Fibroblast of lung (primary cell): Measurements from ENCODE around the gene D2HGDH. TPM values are rescaled to one million over a fixed set of nuclear protein-coding genes. Genes with fewer than 3 reads are reported as not detected.

Source experiments
- DNase-seq, 2 donors: peaks; one replicate each; pipeline versions ENCODE4 v3.0.0 to v3.0.0-alpha.2; 2010; ENCODE audit warnings: low read depth in 2 of 2
- H2AFZ ChIP-seq: 2 replicates; pipeline ENCODE4 v1.5.1; 2012; ENCODE audit warnings: low read length, control low read depth, inconsistent platforms
- H3K27ac ChIP-seq: 2 replicates; pipeline ENCODE4 v1.5.1; 2011; ENCODE audit warnings: low read length, control low read depth; ENCODE audit not compliant: insufficient read depth
- H3K27me3 ChIP-seq: 2 replicates; pipeline ENCODE4 v1.5.1; 2011; ENCODE audit warnings: mild to moderate bottlenecking, low read length; ENCODE audit not compliant: control insufficient read depth, insufficient read depth
- H3K36me3 ChIP-seq: 2 replicates; pipeline ENCODE4 v1.5.1; 2011; ENCODE audit warnings: low read length; ENCODE audit not compliant: control insufficient read depth, insufficient read depth
- H3K4me1 ChIP-seq: 2 replicates; pipeline ENCODE4 v1.5.1; 2011; ENCODE audit warnings: low read length; ENCODE audit not compliant: control insufficient read depth, insufficient read depth; ENCODE audit errors: extremely low read depth
- H3K4me2 ChIP-seq: 2 replicates; pipeline ENCODE4 v1.5.1; 2011; ENCODE audit warnings: low read length, control low read depth; ENCODE audit not compliant: insufficient read depth; ENCODE audit errors: extremely low read depth
- H3K4me3 ChIP-seq, 4 experiments: fragments of 200-600 bp in 1 of 4; sonication (generic) in 1 of 4; replicated peaks in 1 of 4; 2 replicates each; pipeline ENCODE4 v1.5.1; 2011 to 2016; ENCODE audit warnings: low read length in 4 of 4, low read depth in 3 of 4, mild to moderate bottlenecking in 3 of 4, control low read depth in 2 of 4, inconsistent platforms in 1 of 4, mixed read lengths in 1 of 4; ENCODE audit not compliant: insufficient read depth in 1 of 4; ENCODE audit errors: control extremely low read depth in 1 of 4
- H3K79me2 ChIP-seq: 2 replicates; pipeline ENCODE4 v1.5.1; 2012; ENCODE audit warnings: mild to moderate bottlenecking, low read length, inconsistent platforms; ENCODE audit not compliant: control insufficient read depth, insufficient read depth
- H3K9ac ChIP-seq: 2 replicates; pipeline ENCODE4 v1.5.1; 2011; ENCODE audit warnings: mild to moderate bottlenecking, low read length, control low read depth; ENCODE audit not compliant: insufficient read depth
- H3K9me3 ChIP-seq: 2 replicates; pipeline ENCODE4 v1.5.1; 2012; ENCODE audit warnings: low read depth, low read length; ENCODE audit not compliant: control insufficient read depth, insufficient read depth
- H4K20me1 ChIP-seq: 2 replicates; pipeline ENCODE4 v1.5.1; 2011; ENCODE audit warnings: low read length; ENCODE audit not compliant: control insufficient read depth, insufficient read depth; ENCODE audit errors: extremely low read depth
- EZH2 ChIP-seq: IDR thresholded peaks from 2 replicates; pipeline ENCODE4 v1.5.1; 2012; ENCODE audit warnings: low read length, control low read depth, mild to moderate bottlenecking; ENCODE audit errors: missing control alignments
- polyA plus RNA-seq, 2 donors: library from polyadenylated mRNA; depleted of rRNA in 1 of 2; stranded (reverse) in 1 of 2; unstranded in 1 of 2; fragments of >200 nt; gene quantifications; 2 replicates each; pipeline ENCODE4 v1.2.1, GENCODE V29; 2011 to 2012; ENCODE audit warnings: missing spikeins in 1 of 2
- total RNA-seq: library from RNA; depleted of rRNA; stranded (reverse); fragments of >200 nt; gene quantifications from 2 replicates; pipeline ENCODE4 v1.2.1, GENCODE V29; 2014
- TF ChIP-seq, protein P1 (sequence below), 2 donors: IDR thresholded peaks in 1 of 2; conservative IDR thresholded peaks in 1 of 2; 1 replicate in 1 of 2; 2 replicates in 1 of 2; pipeline ENCODE4 v1.5.1; 2011 to 2012; ENCODE audit warnings: low read length in 2 of 2, control low read depth in 1 of 2, inconsistent platforms in 1 of 2, low read depth in 1 of 2, mild to moderate bottlenecking in 1 of 2

Gene D2HGDH
- total and polyA plus RNA-seq, 2 donors (not counting 1 experiment from before 2014, with no cell fraction given): 5.7 to 28.4 TPM

GRCh38 chr2:241771286-241772062 lies 37.0 kb downstream of the D2HGDH start:
- H3K27me3 ChIP-seq: no peaks in the 10 kb centered on the region
- H3K9me3 ChIP-seq: no peaks in the 10 kb centered on the region
- H3K4me1 ChIP-seq: peaks cover 6% of the 10 kb centered on the region
- DNase-seq: peak; percentile 24 to 58
- TF ChIP-seq, protein P1, sequence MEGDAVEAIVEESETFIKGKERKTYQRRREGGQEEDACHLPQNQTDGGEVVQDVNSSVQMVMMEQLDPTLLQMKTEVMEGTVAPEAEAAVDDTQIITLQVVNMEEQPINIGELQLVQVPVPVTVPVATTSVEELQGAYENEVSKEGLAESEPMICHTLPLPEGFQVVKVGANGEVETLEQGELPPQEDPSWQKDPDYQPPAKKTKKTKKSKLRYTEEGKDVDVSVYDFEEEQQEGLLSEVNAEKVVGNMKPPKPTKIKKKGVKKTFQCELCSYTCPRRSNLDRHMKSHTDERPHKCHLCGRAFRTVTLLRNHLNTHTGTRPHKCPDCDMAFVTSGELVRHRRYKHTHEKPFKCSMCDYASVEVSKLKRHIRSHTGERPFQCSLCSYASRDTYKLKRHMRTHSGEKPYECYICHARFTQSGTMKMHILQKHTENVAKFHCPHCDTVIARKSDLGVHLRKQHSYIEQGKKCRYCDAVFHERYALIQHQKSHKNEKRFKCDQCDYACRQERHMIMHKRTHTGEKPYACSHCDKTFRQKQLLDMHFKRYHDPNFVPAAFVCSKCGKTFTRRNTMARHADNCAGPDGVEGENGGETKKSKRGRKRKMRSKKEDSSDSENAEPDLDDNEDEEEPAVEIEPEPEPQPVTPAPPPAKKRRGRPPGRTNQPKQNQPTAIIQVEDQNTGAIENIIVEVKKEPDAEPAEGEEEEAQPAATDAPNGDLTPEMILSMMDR (conservative IDR thresholded peaks at IDR 0.05 in 1 of 2, IDR thresholded peaks at IDR 0.05 in 1 of 2; ENCODE audit: low read depth in 1 of 2, low read length in 2 of 2): no peak
- TF ChIP-seq EZH2: no peak
- H3K4me3 ChIP-seq: no peak overlapping the region
- no peaks in the 10 kb centered on the region for H3K79me2 ChIP-seq
- H4K20me1 ChIP-seq: no peaks in the 10 kb centered on the region
- H2AFZ ChIP-seq: no peak overlapping the region
- no peak overlapping the region for H3K27ac ChIP-seq
- no peaks in the 10 kb centered on the region for H3K36me3 ChIP-seq
- H3K4me2 ChIP-seq: no peak overlapping the region
- H3K9ac ChIP-seq: no peak overlapping the region

DNA sequence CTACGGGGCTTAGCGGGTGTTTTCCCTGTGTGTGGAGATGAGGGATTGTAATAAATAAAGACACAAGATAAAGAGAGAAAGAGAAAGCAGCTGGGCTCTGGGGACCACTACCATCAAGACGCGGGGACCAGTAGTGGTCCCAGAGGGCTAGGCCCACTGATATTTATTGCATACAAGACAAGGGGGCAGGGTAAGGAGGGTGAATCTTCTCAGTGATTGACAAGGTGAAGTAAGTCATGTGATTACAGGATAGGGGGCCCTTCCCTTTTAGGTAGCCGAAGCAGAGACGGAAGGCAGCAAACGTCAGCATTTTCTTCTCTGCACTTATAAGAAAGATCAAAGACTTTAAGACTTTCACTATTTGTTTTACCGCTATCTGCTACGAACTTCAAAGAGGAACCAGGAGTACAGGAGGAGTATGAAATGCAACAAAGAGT lies 37.7 kb downstream of the D2HGDH start:
- H3K4me2 ChIP-seq: no peak overlapping the region
- H3K27me3 ChIP-seq: no peaks in the 10 kb centered on the region
- no peak for DNase-seq
- H3K4me1 ChIP-seq: peaks cover 6% of the 10 kb centered on the region
- no peaks in the 10 kb centered on the region for H3K36me3 ChIP-seq
- TF ChIP-seq, protein P1 (conservative IDR thresholded peaks at IDR 0.05 in 1 of 2, IDR thresholded peaks at IDR 0.05 in 1 of 2; ENCODE audit: low read depth in 1 of 2, low read length in 2 of 2): no peak
- TF ChIP-seq EZH2: no peak
- H3K4me3 ChIP-seq: no peak overlapping the region
- no peaks in the 10 kb centered on the region for H3K9me3 ChIP-seq
- no peaks in the 10 kb centered on the region for H4K20me1 ChIP-seq
- H3K9ac ChIP-seq: no peak overlapping the region
- H3K79me2 ChIP-seq: no peaks in the 10 kb centered on the region
- no peak overlapping the region for H3K27ac ChIP-seq
- no peak overlapping the region for H2AFZ ChIP-seq

- no peak for TF ChIP-seq EZH2
- TF ChIP-seq, protein P1 (conservative IDR thresholded peaks at IDR 0.05 in 1 of 2, IDR thresholded peaks at IDR 0.05 in 1 of 2; ENCODE audit: low read depth in 1 of 2, low read length in 2 of 2): no peak
- Histone ChIP-seq H3K4me1 (peaks cover 6% of the 10 kb centered on the region), H3K4me2 (no peak overlapping the region), H3K9me3 (no peaks in the 10 kb centered on the region), H2AFZ (no peak overlapping the region), H3K79me2 (no peaks in the 10 kb centered on the region), H3K4me3 (no peak overlapping the region), H4K20me1 (no peaks in the 10 kb centered on the region), H3K27me3 (no peaks in the 10 kb centered on the region), H3K36me3 (no peaks in the 10 kb centered on the region), H3K27ac (no peak overlapping the region), H3K9ac (no peak overlapping the region)
- no peak for DNase-seq
Measured at GRCh38 chr2:241773511-241774418, 39.3 kb downstream of the D2HGDH start.
